Neural cell (in vitro differentiated cells): ENCODE results near the gene EPC1. TPM values are rescaled to one million over a fixed set of nuclear protein-coding genes. Genes with fewer than 3 reads are reported as not detected.

Source experiments
- H2AFZ ChIP-seq: fragments of 200-600, 300-800 bp; sonication (generic), shearing (Covaris generic); 2 replicates; pipeline ENCODE4 v1.6.0; 2014; ENCODE audit warnings: low read depth, mild to moderate bottlenecking, antibody characterized with exemption, low read length, moderate library complexity
- H3F3A ChIP-seq: fragments of 200-600 bp; shearing (Covaris generic); 2 replicates; pipeline ENCODE4 v1.6.1; 2016; ENCODE audit warnings: mild to moderate bottlenecking, moderate library complexity, mixed read lengths, antibody characterized with exemption, low read length; ENCODE audit not compliant: insufficient read depth, poor library complexity, severe bottlenecking
- H3K27ac ChIP-seq: fragments of 200-600, 300-800 bp; sonication (generic), shearing (Covaris generic); 2 replicates; pipeline ENCODE4 v1.5.1; 2014; ENCODE audit warnings: mild to moderate bottlenecking, low read length, moderate library complexity
- H3K27me3 ChIP-seq: fragments of 300-800, 200-600 bp; sonication (generic), shearing (Covaris generic); 2 replicates; pipeline ENCODE4 v1.6.0; 2014; ENCODE audit warnings: mild to moderate bottlenecking, low read depth, low read length, moderate library complexity; ENCODE audit not compliant: insufficient read depth
- H3K36me3 ChIP-seq: fragments of 300-800, 200-600 bp; sonication (generic), shearing (Covaris generic); 2 replicates; pipeline ENCODE4 v1.5.1; 2014; ENCODE audit warnings: mild to moderate bottlenecking, antibody characterized with exemption, low read length, moderate library complexity; ENCODE audit not compliant: insufficient read depth
- H3K4me2 ChIP-seq: fragments of 300-800, 200-600 bp; sonication (generic), shearing (Covaris generic); 2 replicates; pipeline ENCODE4 v1.6.0; 2014; ENCODE audit warnings: mild to moderate bottlenecking, low read length
- H3K4me3 ChIP-seq: fragments of 300-800, 200-600 bp; sonication (generic), shearing (Covaris generic); 2 replicates; pipeline ENCODE4 v1.5.1; 2014; ENCODE audit warnings: mild to moderate bottlenecking, low read length, moderate library complexity
- H3K79me2 ChIP-seq: fragments of 200-600 bp; shearing (Covaris generic); replicated peaks from 2 replicates; pipeline ENCODE4 v1.6.0; 2014; ENCODE audit warnings: mild to moderate bottlenecking, low read length, moderate library complexity; ENCODE audit not compliant: insufficient read depth
- H3K9ac ChIP-seq: fragments of 300-800, 200-600 bp; sonication (generic), shearing (Covaris generic); 2 replicates; pipeline ENCODE4 v1.6.1; 2016; ENCODE audit warnings: mild to moderate bottlenecking, low read length, mixed read lengths
- H3K9me2 ChIP-seq: fragments of 200-600 bp; shearing (Covaris generic); 2 replicates; pipeline ENCODE4 v1.6.1; 2016; ENCODE audit warnings: mild to moderate bottlenecking, low read length, mixed read lengths; ENCODE audit not compliant: insufficient read depth
- H3K9me3 ChIP-seq: fragments of 200-600, 300-800 bp; sonication (generic), shearing (Covaris generic); 2 replicates; pipeline ENCODE4 v1.6.1; 2016; ENCODE audit warnings: mild to moderate bottlenecking, mixed run types, low read length, moderate library complexity, mixed read lengths
- H4K20me1 ChIP-seq: fragments of 200-600 bp; shearing (Covaris generic); 2 replicates; pipeline ENCODE4 v1.6.1; 2016; ENCODE audit warnings: mild to moderate bottlenecking, mixed run types; ENCODE audit not compliant: insufficient read depth
- CTCF ChIP-seq: fragments of 450-650 bp; IDR thresholded peaks from 2 replicates; pipeline ENCODE4 v1.5.1; 2014; ENCODE audit warnings: antibody characterized with exemption, mild to moderate bottlenecking, moderate library complexity; ENCODE audit not compliant: poor library complexity, severe bottlenecking
- EP300 ChIP-seq: fragments of 450-650 bp; conservative IDR thresholded peaks from 2 replicates; pipeline ENCODE4 v1.6.1; 2014; ENCODE audit warnings: antibody characterized with exemption, mild to moderate bottlenecking, moderate library complexity; ENCODE audit not compliant: poor library complexity, severe bottlenecking
- EZH2 ChIP-seq: fragments of 200-600, 300-800 bp; shearing (Covaris generic), sonication (generic); IDR thresholded peaks from 2 replicates; pipeline ENCODE4 v1.6.1; 2014; ENCODE audit warnings: antibody characterized with exemption, low read length, borderline replicate concordance, mild to moderate bottlenecking; ENCODE audit not compliant: insufficient read depth, poor library complexity, severe bottlenecking
- MXI1 ChIP-seq: fragments of 450-650 bp; conservative IDR thresholded peaks from 2 replicates; pipeline ENCODE4 v1.6.1; 2014; ENCODE audit warnings: antibody characterized with exemption, mild to moderate bottlenecking; ENCODE audit not compliant: poor library complexity, severe bottlenecking
- POLR2AphosphoS5 ChIP-seq: IDR thresholded peaks from 2 replicates; pipeline ENCODE4 v1.6.1; 2012
- RAD21 ChIP-seq: fragments of 450-650 bp; conservative IDR thresholded peaks from 2 replicates; pipeline ENCODE4 v1.6.1; 2014; ENCODE audit warnings: antibody characterized with exemption, mild to moderate bottlenecking, moderate library complexity
- REST ChIP-seq: IDR thresholded peaks from 2 replicates; pipeline ENCODE4 v1.6.1; 2012; ENCODE audit warnings: borderline replicate concordance
- SMC3 ChIP-seq: fragments of 450-650 bp; conservative IDR thresholded peaks from 2 replicates; pipeline ENCODE4 v1.6.1; 2014; ENCODE audit warnings: antibody characterized with exemption, mild to moderate bottlenecking, moderate library complexity; ENCODE audit not compliant: poor library complexity
- TAF1 ChIP-seq: IDR thresholded peaks from 2 replicates; pipeline ENCODE4 v1.6.1; 2012; ENCODE audit warnings: low read depth
- polyA plus RNA-seq: library from polyadenylated mRNA; depleted of rRNA; stranded (reverse); fragments of >200 nt; gene quantifications from 2 replicates; pipeline ENCODE4 v1.2.3, GENCODE V29; 2014

The EPC1 gene
- polyA plus RNA-seq, 1 donor from 2014 or later = 137 TPM

DNA sequence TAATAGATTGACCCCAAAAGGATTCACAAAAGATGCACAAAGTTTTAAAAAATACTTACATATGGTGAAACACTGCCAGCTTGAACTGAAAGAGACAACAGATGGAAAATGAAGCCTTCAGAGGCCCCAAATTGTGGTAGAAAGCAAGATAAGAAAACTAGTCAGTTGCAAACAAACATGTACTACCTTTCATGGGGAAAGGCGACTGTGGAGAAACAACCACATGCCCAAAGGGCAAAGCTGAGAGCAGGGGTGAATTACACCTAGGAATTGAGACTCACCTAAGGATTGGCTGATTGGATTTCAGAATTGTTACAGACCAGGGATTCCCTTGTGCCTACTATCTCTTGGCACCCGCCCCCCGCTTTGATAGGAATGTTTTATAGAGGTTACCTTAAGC lies 13.1 kb downstream of the EPC1 start:
- H4K20me1 ChIP-seq = peaks cover 70% of the 10 kb centered on the region
- no peak overlapping the region for H2AFZ ChIP-seq
- H3K4me2 ChIP-seq = no peak overlapping the region
- H3F3A ChIP-seq = peaks cover 4% of the 10 kb centered on the region
- H3K36me3 ChIP-seq = no peaks in the 10 kb centered on the region
- peaks cover 97% of the 10 kb centered on the region for H3K79me2 ChIP-seq
- H3K9me3 ChIP-seq = no peaks in the 10 kb centered on the region
- H3K27me3 ChIP-seq = no peaks in the 10 kb centered on the region
- TF ChIP-seq TAF1 = no peak
- H3K27ac ChIP-seq = no peak overlapping the region
- H3K9ac ChIP-seq = no peak overlapping the region
- no peak overlapping the region for H3K4me3 ChIP-seq
- no peaks in the 10 kb centered on the region for H3K9me2 ChIP-seq

DNA sequence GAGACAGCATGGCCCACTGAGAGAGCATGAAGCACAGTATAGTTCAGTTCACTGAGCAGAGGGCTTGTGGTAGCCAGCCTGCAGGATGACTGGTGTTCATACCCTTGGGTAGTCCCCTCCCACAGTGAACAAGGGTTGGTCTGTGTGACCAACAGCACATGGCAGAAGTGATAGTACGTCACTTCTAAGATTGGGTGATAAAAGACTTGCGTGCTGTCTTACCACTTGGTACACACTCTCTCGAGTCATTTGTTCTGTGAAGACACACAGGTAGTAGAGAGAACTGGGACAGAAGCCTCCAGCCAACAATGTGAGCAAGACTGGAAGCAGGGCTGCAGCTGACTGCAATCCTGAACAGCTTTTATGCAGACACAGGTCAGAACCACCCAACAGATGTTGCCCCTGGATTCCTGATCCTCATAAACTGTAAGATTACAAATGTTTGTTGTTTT lies 14.6 kb downstream of the EPC1 start:
- Histone ChIP-seq H3K9me2 (no peaks in the 10 kb centered on the region), H3K4me3 (no peak overlapping the region), H3K27ac (no peak overlapping the region), H3K9ac (no peak overlapping the region), H3K9me3 (no peaks in the 10 kb centered on the region), H4K20me1 (peaks cover 62% of the 10 kb centered on the region), H3K36me3 (no peaks in the 10 kb centered on the region), H3F3A (peaks cover 4% of the 10 kb centered on the region), H3K79me2 (peaks cover 97% of the 10 kb centered on the region), H2AFZ (no peak overlapping the region), H3K27me3 (no peaks in the 10 kb centered on the region), H3K4me2 (no peak overlapping the region)
- TF ChIP-seq SMC3 (no peak), EP300 (no peak), TAF1 (no peak), EZH2 (no peak), RAD21 (no peak), CTCF (no peak), MXI1 (no peak), REST (no peak), POLR2AphosphoS5 (no peak)

GRCh38 chr10:32331606-32332005 lies 15.4 kb downstream of the EPC1 start:
- no peaks in the 10 kb centered on the region for H3K9me3 ChIP-seq
- no peaks in the 10 kb centered on the region for H3K36me3 ChIP-seq
- no peak overlapping the region for H3K27ac ChIP-seq
- peaks cover 4% of the 10 kb centered on the region for H3F3A ChIP-seq
- no peak overlapping the region for H3K4me2 ChIP-seq
- TF ChIP-seq EZH2 (no peak), SMC3 (no peak), MXI1 (no peak), EP300 (no peak), CTCF (no peak), RAD21 (no peak), REST (no peak), TAF1 (no peak), POLR2AphosphoS5 (no peak)
- H3K9me2 ChIP-seq = no peaks in the 10 kb centered on the region
- H3K27me3 ChIP-seq = no peaks in the 10 kb centered on the region
- peaks cover 60% of the 10 kb centered on the region for H4K20me1 ChIP-seq
- no peak overlapping the region for H3K9ac ChIP-seq
- no peak overlapping the region for H3K4me3 ChIP-seq
- no peak overlapping the region for H2AFZ ChIP-seq
- H3K79me2 ChIP-seq = peaks cover 97% of the 10 kb centered on the region
